GM21367 (cell line): ENCODE measurements around the gene SOX2.
"Not testable (repeated sequence)": the region's sequence is repeated elsewhere in the genome, so short reads cannot be mapped to it uniquely, and the experiment has no call there.

ENCODE experiments used
- ATAC-seq: cut with Tn5 transposase; IDR thresholded peaks from one replicate; pipeline ENCODE4 v1.9.1; 2021; ENCODE audit not compliant: unreplicated experiment

SOX2 gene

DNA sequence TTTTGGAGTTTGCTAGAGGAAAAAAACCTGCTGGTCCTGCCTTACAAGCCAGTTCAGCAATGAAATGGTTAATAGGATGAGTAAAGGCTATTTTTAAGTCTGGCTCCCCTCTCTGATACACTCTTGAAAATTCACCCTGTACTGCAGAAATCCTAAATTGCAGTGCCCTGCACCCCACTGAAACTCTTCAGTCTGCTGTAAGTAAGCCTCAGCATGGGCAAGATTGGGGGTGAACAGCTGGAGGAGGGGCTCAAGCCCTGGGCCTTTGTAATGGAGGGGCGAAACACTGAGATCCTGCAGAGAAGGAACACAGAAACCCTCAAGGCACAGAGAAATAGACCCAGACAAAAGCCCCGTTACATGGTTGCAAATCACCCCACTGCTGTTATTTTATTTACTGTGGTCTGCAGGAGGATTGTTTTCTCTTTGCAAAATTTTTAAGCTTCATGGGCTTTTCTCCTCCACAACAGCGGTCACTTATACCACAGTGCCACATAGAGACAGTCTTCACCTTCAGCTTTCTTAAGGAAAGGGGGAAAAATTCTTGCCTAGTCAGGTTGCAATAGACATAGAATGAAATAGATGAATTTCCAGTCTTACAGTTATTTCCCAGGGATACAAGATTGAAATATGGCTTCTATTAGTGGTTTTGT lies 45.0 kb downstream of the SOX2 start:
- ATAC-seq, result no peak

DNA sequence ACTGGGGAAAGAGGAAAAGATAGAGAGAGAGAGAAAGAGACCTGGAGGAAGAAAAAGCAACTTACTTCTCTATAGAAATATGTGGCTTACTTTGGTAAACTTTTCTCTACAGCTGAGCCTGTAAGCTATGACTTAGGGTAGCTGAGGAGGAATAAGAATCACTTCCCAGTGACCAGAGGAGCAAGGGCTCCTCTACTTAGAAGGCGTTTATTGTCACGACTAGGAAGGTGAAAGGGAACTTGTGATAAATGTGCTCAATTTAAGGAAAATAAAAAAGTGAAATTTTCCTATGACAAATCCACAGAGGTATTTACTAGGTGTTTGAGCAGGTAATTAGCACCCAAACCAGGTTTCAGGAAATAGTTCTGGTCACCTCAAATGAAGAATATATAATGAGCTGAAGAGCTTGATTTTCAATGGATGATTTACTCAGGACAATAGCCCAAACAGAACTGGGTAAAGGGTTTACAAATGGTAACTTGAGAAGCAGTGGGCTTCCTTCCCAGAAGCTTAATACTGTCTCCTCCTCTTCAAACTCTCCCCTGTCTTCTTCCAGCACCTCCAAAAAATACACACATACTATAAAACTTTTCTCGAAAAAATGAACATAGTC lies 46.1 kb downstream of the SOX2 start:
- no peak for ATAC-seq

- no peak for ATAC-seq
These were observed 50.2 kb downstream of the SOX2 start for GRCh38 chr3:181761906-181762305.

GRCh38 chr3:181764033-181764432 lies 52.3 kb downstream of the SOX2 start:
- not testable (repeated sequence) for ATAC-seq
